Stimulated activated CD4-positive, alpha-beta T cell treated with anti-CD3 and anti-CD28 coated beads, Interleukin-4, amount 100 ng/mL, for 48 hours (primary cell): ENCODE results near the gene RBM28.
A peak's percentile ranks its signal among the peaks of the same experiment; 100 is the strongest.

Experiments
- DNase-seq, 2 donors: peaks; one replicate each; pipeline ENCODE4 v3.0.0-alpha.2; 2020; ENCODE audit warnings: low read depth in 2 of 2

Gene RBM28

DNA sequence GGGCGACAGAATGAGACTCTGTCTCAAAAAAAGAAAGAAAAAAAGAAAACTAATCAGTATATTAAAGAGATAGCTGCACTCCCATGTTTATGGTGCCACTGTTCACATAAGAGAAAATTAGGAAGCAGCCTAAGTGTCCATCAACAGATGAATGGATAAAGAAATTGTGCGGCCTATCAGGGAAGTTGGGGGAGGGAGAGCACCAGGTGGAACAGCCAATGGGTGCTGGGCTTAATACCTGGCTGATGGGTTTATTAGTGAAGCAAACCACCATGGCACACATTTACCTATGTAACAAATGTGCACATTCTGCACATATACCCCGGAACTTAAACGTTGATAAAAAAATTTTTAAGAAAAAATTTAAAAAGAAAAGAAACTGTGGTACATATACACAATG is 26.8 kb upstream of the RBM28 start:
- DNase-seq, result no peak

DNA sequence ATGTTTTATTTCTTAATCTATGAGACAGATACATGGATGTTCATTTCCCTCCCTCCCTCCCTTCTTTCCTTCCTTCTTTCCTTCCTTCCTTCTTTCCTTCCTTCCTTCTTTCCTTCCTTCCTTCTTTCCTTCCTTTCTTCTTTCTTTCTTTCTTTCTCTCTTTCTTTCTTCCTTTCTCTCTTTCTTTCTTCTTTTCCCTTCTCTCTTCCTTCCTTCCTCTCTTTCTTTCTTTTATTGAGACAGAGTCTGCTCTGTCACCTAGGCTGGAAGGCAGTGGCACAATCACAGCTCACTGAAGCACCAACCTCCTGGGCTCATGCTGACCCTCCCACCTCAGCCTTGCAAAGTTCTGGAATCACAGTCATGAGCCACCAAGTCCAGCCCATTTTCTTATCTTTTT is 23.3 kb upstream of the RBM28 start:
- DNase-seq, result no peak

DNA sequence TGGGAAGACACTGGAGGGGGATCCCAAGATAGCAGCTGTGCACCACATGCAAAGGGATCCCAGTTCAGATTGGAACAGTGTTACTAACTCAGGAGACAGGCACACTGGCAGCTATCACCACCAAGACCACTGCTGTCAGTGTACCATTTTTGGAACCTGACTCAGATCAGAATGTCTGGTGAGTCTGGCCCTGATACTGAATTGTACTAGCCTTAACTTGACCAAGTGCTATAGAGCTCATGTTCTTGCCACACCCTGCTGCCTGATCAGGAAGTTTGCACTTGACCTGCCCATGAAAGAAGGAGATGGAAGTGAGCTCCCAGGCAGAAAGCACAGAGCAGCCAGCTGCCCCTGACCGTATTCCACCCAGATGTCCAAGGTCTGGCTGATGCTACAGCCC is 22.6 kb upstream of the RBM28 start:
- no peak for DNase-seq

DNA sequence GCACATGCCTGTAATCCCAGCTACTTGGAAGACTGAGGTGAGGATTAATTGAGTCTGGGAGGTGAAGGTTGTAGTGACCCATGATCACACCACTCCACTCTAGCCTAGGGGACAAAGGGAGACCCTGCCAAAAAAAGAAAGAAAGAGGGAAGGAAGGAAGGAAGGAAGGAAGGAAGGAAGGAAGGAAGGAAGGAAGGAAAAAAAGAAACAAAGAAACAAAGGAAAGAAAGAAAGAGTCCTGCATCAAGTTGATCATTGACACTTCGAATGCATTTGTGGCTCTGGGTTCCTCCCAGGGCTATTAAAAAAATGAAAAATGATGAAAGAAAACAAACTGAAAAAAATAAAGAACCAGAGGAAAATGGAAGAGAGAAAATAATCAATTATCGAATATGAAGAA is 21.7 kb upstream of the RBM28 start:
- no peak for DNase-seq

DNA sequence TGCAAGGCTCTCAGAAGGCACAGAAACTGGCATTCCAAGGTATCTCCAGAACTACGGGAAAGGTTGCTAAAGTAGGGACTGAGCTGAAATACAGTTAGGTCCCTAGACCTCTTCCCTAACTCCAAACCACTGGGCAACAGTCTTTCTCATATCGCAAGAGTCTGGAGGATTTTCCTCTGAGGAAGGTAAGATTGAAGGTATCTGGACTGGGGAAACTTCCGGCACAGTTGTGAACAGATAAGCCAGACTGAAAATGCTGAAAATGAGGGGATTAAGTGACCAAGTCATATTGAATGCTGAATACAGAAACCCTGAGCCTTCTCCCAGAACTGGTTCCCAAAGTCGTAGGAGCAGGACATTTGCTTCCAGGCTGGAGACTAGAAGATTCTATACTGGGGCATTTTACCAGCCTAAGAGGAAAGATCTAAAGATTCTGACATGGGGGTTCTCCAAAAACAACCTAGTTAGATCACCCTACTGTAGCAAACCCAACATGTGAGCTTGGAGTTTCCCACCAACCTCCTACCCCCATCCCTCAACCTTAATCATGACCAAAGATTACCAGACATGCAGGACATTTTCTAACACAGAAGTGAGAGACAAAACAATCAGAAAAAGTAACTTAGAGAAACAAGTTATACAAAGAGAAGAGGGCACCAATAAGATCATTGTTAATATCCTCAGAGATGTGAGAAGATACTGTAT is 20.6 kb upstream of the RBM28 start:
- DNase-seq, result no peak

DNA sequence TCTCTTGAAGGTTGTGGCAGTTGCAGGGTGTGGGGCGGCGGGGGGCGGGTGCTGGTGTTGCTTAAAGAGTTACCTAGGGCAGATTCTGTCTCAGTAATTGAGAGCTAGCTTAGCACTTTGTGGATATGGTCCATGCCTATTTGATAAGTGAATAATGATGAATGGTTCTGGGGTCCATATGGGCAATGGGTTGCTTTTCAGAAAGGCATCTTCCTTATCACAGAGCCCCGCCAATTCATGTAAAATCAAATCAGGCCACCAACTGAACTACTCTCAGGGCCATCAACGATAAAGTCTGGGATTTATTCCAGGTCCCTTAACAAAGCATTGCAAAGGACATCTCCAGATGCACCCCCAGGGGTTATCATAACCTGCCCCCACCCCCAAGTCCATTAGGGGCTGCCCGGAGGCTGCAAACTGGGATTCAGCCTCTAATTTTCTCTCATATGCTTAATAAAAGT is 19.6 kb upstream of the RBM28 start:
- no peak for DNase-seq

DNA sequence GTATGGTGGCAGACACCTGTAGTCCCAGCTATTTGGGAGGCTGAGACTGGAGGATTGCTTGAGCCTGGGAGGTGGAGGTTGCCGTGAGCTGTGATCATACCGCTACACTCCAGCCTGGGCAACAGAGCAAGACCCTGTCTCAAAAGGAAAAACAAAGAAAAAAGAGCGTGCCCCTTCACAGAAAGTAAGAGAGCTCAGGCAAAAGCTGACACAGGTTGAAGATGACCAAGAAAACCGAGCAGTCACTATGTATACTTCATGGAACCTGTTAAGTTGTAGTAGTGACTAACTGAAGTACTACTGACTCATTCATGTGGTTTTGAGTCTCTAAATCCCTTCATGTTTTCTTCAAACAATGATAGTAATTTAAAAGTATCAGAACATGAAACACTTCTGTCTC is 19.0 kb upstream of the RBM28 start:
- no peak for DNase-seq

DNA sequence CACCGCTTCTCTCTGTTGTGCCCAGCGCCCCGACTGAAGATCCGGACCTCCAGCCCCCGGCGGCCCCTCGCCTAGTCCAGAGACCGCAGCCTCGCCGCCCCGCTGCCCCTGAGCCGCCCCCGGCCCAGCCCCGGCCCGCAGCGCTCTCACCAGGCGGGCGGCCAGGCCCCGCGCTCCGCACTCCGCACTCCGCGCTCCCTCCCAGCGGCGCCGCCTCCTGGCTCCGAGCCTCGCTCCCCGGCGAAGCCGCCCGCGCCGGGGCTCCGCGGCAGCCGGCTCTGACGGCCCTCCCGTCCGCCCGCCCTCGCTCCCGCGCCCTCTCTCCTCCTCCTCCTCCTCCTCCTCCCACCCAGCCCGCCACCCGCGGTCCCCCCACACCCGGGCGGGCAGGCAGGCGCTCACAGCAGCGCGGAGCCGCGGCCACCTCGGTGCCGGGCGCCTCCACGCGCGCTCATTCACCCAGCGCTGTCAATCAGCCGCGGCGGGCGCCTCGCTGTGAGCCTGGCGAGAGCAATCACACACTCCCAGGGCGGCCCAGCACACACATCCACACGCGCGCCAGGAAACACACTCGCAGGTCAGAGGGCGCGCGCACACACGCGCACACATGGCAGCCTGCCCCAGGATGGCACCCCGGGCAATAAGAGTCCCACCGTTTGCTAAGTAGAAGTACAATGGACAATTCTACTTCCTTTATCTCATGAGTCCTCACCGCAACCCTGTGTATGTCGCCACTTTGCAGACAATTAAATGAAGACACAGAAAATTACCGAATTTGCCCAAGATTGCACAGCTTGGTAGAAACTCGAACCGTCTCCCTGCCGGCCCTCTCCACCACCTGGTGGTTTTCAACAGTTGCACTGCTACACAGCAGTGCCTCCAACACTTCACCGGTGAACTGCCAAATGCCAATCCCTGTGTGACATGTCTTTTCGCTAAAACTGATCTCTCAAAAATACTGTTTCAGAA is 18.0 kb upstream of the RBM28 start, which contains the start of gene PRRT4:
TSS of gene PRRT4 (minus strand) at position 280 of the 969 bp plus-strand sequence.
- DNase-seq, result peak in 1 of 2 donors; percentile 12

DNA sequence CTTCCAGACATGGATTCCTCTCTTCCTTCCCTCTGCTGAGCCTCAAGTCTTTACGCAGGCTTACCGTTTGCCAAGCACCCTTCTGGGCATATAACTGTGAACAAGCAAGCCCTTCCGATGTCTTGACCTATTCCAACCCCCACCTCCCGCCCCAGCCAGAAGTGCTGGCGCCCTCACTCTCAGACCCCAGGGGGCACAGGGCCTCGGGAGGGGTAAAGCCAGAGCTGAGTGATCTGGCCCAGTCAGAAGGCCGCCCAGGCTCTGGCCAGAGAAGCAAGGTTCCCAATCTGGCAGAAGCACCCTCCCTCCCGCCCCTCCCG is 16.6 kb upstream of the RBM28 start:
- DNase-seq, result no peak

DNA sequence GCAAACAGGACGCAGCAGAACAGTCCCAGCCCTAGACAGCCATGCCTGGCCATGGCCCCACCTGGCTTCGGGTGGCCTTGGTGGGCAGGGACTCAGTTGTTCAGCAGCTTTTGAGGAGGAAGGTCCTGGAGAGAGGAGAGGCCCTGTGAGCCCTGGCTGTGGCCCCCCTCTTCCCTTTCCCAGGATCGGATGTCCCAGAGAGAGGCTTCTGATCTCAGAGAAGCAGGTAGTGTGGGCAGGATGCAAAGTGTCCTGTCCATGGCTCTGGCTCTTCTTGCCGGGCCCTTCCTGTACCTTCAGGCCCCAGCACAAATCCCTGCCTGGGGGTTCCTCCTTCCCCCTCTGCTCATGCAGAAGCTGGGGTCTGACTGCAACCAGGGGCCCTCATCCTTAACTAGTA is 16.2 kb upstream of the RBM28 start:
- no peak for DNase-seq

DNA sequence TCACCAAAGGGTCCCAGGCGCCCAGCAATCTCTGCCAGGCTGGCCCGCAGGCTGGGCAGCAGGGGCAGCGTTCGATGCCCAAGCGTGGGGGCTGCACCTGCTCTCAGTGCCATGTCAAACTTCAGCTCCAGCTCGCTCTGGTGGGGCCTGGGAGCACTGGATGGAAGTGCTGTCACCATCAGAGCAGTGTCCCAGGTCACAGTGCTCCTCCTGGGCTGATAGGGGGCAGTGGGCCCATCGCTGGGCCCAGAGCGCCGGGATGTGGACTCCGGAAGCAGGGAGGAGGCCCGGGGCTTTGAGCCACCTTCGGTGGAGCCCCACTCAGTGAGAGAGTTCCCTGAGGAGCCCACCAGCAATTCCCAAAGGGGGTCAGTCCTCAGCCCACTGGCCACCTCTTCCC is 15.6 kb upstream of the RBM28 start:
- no peak for DNase-seq

DNA sequence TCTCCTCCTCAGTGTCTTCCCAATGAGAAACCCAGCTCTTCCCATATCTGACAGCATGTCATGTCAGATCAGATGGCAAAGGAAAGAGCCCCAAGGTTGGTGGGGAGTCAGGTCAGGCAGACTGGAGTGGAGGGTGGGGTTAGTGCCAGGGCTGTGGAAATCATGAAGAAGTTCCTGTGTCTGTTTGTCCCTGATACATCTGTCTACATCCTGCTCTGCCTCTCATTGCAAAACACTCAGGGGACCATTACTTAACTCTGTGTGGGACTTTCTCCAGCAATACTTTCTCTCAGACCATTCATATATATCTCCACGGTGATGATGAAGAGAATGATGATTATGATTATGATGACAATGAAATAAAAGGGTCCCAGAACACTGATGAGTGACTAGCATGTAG is 14.5 kb upstream of the RBM28 start:
- no peak for DNase-seq

DNA sequence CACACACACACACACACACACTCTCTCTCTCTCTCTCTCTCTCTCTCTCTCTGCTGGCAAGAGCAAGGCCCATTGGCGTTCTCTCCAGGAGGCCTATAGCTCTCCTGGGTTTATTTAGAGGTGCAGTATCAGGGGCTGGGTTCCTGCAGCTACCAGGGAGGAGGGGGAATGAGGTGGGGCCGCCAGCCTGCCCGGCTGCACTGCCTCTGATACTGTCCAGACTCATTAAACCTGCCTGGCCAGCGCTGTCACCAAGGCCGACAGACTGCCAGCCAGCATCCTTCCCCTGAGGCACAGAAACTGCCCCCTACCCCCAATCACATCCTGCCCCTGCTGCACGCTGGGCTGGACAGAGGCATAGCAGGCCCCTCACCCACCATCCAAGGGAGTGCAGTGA is 13.5 kb upstream of the RBM28 start:
- DNase-seq, result no peak

DNA sequence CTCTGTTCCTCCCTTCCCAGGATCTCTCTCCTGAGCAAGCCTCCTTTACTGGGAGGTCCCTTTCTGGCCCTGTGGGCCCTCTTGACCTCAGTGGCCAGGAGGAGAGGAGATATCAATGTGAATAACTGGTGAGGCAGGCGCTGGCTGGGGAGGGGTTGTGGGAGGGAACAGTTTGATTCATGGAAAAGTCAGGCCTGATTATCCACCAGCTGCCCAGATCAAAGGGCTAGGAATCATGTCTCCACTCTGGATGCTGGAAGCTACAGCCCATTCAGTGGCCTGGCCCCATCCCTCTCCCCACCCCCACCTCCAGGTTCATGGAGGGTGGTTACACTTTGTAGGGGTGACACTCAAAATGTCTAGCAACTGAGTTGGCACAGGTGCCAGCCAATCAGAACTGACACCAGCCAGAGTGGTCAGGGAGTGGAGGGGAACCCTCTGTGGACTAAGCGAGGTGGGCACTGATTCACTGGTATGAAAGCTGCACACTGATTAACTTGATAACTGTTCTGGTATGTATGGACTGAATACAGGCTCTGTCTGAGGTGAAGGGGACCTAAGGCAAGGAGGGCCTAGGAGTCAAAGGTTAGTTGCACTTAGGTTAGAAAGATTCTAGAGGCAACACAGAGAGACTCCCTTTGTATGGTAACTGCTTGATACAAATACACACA is 13.0 kb upstream of the RBM28 start:
- DNase-seq, result no peak

DNA sequence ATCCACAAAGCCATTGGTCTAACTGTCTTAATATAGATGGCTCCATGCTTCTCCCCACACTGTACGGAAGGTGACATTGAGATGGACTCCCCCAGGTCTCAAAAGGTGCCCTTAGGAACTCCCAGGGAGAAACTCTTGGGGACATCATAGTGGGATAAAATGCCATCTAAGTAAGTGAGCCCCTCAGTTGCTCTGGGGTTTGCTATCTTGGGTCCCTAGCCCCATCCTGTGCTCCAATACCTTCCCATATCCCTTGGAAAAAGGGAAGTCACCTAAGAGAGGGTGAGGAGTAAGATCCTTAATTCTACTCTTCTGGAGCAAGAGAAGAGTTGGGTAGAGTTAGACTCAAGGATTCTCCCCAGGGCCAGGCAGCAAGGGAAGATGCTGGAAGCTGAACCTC is 9.9 kb upstream of the RBM28 start:
- DNase-seq, result no peak

DNA sequence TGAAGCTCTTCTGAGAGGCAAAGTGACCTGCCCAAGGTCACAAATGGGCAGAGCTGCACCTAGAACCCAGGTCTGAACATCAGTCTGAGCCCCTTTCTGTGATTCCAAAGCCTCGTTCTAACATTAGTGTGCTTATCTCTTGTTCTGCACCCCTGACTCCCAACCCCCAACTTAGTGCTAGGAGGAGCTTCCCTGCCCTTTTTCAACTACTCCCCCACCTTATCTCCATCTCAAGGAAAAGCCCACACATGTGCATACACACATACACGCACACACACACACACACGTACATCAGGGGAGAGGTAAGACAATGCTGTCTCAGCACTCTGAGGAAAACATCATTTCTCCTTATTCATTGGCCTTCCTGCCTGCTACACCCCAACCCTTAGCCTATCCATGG is 9.5 kb upstream of the RBM28 start:
- no peak for DNase-seq

DNA sequence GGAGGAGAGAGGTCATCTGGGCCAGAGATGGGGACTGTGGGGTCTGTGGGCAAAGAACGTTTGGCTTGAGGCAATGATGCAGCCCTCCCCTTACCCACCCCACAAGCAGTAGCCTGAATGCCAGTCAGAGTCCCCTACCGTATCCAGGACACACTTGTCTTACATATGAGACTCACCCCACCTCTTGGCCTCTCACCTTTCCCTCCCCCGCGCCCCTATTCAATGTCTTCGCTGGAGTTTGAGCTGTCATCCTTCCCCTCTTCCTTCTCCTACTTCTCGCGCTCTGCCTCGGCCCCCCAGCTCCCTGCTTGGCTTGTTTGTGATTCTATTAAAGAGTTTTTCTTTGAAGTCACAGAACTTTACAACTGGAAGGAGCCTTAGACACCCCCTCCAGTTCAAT is 8.9 kb upstream of the RBM28 start:
- no peak for DNase-seq

DNA sequence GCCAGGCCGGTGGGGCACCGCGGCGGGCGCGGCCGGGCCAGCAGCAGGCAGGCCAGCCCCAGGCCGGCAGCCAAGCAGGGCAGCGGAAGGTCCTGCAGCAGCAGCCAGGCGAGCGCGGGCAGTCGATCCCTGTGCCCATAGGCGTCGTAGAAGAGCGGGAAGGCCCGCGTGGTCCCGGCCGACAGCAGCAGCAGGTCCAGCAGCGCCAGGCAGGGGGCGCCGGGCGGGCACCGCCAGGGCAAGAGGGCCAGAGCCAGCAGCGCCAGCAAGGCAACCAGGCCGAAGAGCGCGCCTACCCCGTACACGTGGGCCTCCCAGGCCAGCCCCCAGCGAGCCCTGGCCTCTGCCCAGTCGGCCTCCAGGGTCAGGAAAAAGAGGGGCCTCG is 8.4 kb upstream of the RBM28 start:
- peak in 1 of 2 donors; percentile 24 for DNase-seq

DNA sequence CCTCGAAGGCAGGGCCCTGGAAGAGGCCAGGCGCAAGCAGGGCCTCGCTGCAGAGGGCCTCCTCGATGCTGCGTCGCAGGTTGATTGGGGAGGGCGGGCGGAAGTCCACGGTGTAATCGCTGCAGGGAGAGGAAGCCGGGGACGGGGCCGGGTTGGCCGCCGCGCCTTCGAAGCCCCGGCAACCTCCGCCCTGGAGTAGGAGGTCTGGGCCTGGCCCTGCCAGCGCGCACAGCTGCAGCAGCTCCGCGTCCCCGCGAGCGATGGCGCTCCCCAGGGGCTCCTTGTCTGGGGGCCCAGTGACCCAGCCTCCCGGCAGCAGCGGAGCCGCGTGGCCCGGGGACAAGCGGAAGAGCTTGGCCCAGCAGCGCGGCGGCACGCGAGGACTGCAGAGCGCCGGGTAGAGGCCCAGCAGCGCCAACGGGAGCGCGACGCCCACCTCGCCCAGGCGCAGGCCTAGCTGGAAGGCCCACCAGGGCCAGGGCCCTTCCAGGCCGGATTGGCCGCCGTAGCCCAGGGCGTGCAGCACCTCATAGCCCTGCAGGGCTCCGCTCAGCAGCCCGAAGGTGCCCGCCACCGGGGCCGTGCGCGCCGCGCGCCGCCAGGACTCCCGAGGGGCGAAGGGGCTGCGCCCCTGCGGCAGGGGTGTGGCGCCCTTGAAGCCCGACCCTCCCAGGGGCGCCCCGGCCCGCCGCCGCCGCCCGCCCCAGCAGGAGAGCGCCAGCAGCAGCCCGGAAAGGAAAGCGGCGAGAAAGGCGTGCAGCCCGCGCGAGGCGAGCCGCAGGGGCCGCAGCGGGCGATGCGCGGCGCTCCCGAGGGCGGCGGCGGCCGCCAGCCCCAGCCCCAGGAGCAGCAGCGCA is 7.8 kb upstream of the RBM28 start:
- DNase-seq, result no peak

DNA sequence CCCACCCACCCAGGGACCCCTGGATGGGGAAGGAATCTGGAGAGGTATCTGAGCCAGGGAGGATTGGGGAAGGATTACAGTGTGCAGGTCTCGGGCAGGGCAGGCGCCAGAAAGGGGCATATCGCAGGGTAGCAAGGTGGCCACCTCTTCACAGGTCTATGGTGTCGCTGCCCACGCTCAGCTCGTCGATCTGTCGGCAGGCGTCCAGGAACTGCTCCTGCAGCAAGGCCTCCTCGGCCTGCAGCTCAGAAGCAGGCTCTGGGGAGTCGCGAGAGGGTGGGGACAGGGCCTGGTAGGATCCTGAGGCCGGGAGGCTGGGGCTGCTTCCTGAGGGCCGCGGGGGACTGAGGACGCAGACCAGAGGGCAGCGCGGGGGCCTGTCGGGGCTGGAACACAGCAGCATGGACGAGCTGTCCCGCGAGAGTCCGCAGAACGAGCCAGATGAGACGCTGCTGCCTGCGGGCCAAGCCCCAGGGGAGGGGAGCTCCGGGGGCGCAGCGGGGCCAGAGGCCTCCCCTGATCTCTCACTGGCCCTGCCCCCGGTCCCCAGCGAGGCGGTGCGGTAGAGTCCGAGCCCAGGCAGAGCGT is 7.1 kb upstream of the RBM28 start:
- DNase-seq, result no peak

DNA sequence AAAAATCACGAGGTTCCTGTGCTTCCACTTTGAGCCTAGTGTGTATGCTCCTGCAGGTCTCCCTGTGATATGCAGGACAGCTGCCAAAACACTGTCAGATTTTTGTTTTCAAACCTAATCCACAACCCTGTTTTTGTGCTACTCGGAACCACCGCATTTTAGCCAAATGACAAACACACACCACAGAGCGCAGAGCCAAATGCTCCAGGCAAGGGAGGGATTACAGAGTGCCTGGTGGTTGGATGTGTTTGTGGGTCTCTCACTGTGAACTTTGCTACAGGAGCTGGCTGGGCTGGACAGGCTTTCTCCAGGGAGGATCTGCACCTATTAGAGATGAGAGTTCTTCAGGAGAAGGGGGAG is 5.7 kb upstream of the RBM28 start:
- no peak for DNase-seq
